NCI-H345 (cell line): Measurements from ENCODE around the gene CDH23.

Experiments
- DNase-seq: peaks from one replicate; lab custom pipeline; 2025; lab: John Stamatoyannopoulos, UW

Gene CDH23

GRCh38 chr10:71816936-71817618, 420.4 kb downstream of the CDH23 start:
- no peak for DNase-seq

DNA sequence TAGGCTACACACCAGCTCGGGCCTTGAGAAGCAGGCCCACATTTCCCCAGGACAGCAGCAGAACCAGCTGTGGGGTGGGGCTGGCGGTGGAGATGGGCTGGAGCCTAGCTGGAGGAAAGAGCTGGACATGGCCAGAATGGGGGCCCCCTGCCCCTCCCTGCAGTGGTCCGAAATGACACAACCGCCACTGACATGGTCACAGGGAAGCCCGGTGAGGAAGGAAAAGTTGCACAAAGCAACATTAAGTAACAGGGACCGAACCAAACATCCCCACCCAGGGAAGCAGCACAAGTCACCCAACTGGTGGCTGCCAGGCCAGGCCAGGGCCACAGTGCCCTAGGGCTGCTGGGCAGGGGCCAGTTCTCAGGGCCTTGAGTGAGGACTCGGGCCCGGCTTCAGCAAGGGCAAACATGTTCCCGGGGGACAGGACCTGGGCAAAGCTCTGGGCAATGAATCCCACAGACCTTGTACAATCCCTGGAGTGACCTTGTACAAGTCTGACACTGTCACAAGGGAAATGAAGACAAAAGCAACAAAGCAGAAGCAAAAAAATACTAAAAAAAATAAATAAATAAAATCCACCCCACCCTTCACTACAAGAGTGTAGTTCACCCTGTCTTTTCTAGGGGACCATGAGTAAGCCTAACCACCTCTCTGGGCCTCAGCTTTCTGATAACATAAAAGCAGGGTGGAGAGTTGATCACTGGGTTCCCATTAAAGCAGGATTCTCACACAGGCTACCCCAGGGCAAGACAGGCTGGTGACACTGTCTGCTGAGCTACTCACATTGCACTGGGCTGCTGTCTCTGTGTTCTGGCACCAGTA, 421.3 kb downstream of the CDH23 start:
- no peak for DNase-seq

- no peak for DNase-seq
Measured at GRCh38 chr10:71818674-71819260, 422.0 kb downstream of the CDH23 start.

DNA sequence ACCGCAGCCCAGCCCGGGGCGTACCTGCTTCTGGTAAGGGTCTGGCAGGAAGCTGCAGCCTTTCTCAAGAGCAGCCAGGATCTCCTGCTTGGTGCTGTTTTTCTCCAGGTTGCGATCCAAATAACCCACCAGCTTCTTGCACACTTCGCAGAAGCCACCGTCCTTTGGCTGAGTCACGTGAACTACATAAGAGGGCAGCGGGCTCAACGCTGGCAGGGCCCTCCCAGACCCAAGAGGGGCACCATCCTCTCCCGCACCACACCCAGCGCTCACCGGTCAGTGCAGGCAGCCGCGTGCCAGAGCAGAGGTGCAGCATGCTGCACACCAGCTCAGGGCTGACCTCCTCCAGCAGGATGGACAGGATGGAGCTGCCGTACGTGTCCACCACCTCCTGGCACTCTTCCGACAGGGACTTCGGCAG, 422.7 kb downstream of the CDH23 start:
- no peak for DNase-seq

DNA sequence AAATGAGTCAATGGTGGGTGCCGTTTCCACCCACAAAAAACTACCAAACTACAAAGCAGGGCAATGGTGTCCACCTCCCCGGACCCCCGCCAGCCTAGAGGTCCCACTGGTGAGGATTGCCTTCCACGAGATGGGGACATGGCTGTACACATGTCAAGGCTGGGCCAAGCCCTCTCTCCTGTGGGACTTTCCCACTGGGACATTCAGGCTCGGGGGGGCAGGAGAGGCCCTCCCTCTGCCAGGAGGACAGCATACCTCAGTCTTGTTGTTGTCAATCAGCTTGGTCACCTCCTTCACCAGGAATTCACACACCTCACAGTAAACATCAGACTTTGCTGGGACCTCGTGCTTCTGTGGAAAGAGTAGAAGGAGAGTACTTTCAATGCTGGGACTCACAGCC, 423.3 kb downstream of the CDH23 start:
- DNase-seq, result no peak

DNA sequence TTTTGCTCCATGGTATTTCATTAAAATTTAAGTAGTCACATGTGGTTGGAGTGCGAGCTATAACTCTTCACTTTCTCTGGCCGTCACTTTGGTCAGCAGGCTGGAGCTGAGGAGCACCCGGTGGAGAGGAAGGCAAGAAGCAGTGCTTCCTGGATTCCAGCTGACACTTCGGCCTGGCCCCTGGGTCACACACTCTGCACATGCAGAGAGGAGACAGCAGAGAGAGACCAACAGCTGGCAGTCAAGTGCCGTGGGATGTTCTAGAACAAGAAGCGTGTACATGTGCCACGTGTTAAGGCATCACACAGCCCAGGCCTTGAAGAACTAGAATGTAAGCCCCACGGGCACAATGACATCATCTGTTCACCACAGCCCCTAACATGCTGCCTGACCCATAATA, 424.2 kb downstream of the CDH23 start:
- DNase-seq, result no peak

DNA sequence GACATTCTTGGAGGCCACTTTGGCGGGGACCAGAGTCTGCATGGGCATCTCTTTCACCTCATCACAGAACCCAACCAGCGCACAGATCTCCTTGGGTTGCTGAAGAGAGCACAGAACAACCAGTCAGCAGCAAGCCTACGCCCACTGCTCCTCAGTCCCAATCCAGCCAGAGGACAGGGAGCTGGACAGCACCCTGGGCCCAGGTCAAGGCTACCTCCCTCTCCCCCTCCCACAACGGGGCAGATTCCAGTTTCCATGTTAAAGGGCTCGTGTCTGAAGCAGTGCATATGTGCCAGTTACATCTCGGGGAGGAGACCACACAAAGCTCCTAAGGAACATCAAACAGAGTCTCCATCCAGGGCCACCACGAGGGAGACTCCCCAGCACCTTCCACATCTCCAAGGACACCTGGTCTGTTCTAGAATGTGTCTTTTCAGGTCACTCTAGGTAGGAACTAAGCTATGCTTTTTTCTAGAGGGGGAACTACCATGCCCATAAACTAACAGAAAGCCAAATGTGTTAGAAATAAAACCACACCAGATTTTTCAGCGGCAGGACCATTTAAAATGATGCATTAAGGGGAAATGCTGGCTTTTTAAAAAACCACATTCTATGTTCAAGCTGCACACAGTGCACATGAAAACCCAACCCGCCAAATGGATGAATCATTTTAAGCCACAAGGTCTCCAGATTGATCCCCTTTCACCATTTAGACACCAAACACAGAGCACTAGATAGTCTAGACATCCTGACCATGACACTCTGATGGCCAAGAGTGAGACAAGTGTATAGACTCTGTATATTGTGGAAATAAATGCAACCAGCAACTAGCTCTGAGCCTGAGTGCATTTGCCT, 425.4 kb downstream of the CDH23 start:
- DNase-seq, result no peak

DNA sequence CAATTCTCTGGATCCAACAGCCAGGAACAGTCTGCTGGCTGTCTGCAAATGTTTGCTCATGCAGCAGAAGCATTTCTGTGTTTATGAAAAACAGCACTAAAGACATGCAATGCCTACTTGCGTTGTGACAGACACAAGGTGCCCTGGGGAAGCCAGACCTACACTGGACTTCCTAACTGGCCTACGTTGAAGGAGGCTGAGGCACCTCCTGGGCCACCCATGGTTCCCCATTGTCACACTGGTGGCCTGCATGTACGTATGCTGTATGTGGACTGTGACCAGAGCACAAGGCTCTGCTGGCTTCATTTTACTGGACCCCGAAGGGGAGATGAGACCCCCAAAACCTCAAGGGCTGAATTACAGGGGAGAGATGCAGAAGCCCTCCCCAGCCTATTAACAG, 426.6 kb downstream of the CDH23 start:
- DNase-seq, result no peak

DNA sequence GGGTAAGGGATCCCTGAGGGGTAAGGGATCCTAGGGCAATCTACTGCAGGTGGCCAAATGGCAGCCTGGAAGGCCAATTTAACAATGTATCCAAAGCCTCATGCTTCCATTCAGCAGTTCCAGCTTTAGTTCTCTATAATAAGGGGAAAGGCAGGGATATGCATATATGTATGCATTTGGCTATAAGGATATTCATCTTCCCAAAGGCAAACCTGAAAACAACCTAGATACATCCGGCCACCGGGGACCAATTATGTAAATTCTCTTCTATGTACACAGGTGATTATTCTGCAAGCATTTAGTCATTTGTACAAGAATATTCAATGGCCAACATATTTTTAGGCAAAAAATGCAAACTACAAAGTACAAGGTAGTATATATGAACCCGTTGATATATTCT, 427.6 kb downstream of the CDH23 start:
- no peak for DNase-seq

GRCh38 chr10:71825217-71825616, 428.5 kb downstream of the CDH23 start:
- DNase-seq, result no peak

DNA sequence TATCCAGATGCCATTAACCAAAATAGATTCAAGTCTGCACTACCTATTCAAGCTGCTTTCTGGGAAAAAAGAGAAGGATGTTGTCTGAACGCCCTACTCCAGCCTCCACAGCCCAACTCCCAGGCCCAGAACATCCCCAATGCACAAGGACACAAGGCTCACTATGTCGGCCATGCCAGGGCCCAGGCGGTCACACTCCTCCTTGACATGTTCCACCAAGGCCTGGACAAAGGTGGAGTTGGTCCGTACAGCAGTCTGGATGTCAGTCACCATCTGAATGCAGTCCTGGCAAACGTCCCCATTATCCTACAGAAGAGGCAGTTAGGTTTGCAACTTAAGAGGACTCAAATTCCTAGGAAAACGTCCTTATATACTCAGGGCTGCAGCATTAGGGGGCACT, 431.1 kb downstream of the CDH23 start:
- DNase-seq, result no peak

GRCh38 chr10:71828702-71829101, 432.0 kb downstream of the CDH23 start:
- no peak for DNase-seq

- DNase-seq, result no peak
Measured at GRCh38 chr10:71829171-71829570, 432.5 kb downstream of the CDH23 start.

- DNase-seq, result no peak
Measured at GRCh38 chr10:71829896-71830295, 433.2 kb downstream of the CDH23 start.

GRCh38 chr10:71830726-71831125, 434.0 kb downstream of the CDH23 start:
- no peak for DNase-seq

- DNase-seq, result no peak
Measured at GRCh38 chr10:71831646-71832552, 435.2 kb downstream of the CDH23 start.

- no peak for DNase-seq
Measured at GRCh38 chr10:71832967-71833366, 436.2 kb downstream of the CDH23 start.

GRCh38 chr10:71833451-71834342, 437.0 kb downstream of the CDH23 start:
- DNase-seq, result no peak

- DNase-seq, result no peak
Measured at GRCh38 chr10:71834343-71834674, 437.6 kb downstream of the CDH23 start.
